HCT116 (cell line): ENCODE measurements around the gene MAPK8IP1. TPM values are rescaled to one million over a fixed set of nuclear protein-coding genes. Genes with fewer than 3 reads are reported as not detected.

ENCODE experiments used
- ATAC-seq: fragments of 200-7000 bp; cut with Tn5 transposase; 2 replicates; pipeline ENCODE4 v1.9.1; 2020; ENCODE audit warnings: mild to moderate bottlenecking, moderate library complexity
- BruUV-seq: library from RNA; stranded (reverse); fragments of 400-500 nt; replicated peaks from 2 replicates; lab custom pipeline; 2021; lab: Mats Ljungman, UMichigan
- CTCF ChIA-PET: fragments of 300-600 bp; sonication (Branson Sonifier 250); formaldehyde crosslinking; loops from one replicate; lab custom pipeline; 2021; ENCODE audit warnings: antibody characterized with exemption; lab: Charles Lee
- POLR2A ChIA-PET: fragments of 300-600, 350-600 bp; sonication (Branson Sonifier 250); formaldehyde crosslinking; loops from one replicate; lab custom pipeline; 2021; ENCODE audit warnings: antibody characterized with exemption; lab: Charles Lee
- RAD21 ChIA-PET, 2 experiments: fragments of 300-600 bp; sonication (Branson Sonifier 250); formaldehyde crosslinking; loops; one replicate each; lab custom pipeline; 2023; ENCODE audit warnings: low total read pairs in 2 of 2; ENCODE audit not compliant: uncharacterized antibody in 2 of 2, unreplicated experiment in 2 of 2, low non-redundant PET in 1 of 2; lab: Charles Lee
- DNase-seq: peaks from one replicate; pipeline ENCODE4 v3.0.0-alpha.2; 2010; ENCODE audit warnings: low read depth, low spot score
- H2AFZ ChIP-seq: fragments of 200-600 bp; shearing (Covaris generic), sonication (generic); 2 replicates; pipeline ENCODE4 v1.6.1; 2017; ENCODE audit warnings: low read depth, mixed run types, mixed read lengths, antibody characterized with exemption, low read length; ENCODE audit not compliant: poor library complexity, severe bottlenecking
- H3K27ac ChIP-seq: 2 replicates; pipeline ENCODE4 v1.5.1; 2012; ENCODE audit warnings: low read depth, low read length
- H3K27me3 ChIP-seq: fragments of 200-600 bp; sonication (generic); 2 replicates; pipeline ENCODE4 v1.6.1; 2016; ENCODE audit warnings: mixed run types, low read length, mixed read lengths; ENCODE audit not compliant: insufficient read depth
- H3K36me3 ChIP-seq, 2 experiments: fragments of 200-500 bp in 1 of 2; fragments of 200-600 bp in 1 of 2; sonication (Bioruptor generic) in 1 of 2; sonication (generic) in 1 of 2; 2 replicates each; pipeline versions ENCODE4 v1.5.1 to v1.6.1; 2014 to 2016; ENCODE audit warnings: low read length in 2 of 2, inconsistent platforms in 1 of 2, mixed read lengths in 1 of 2, mixed run types in 1 of 2; ENCODE audit not compliant: insufficient read depth in 2 of 2, control insufficient read depth in 1 of 2
- H3K4me1 ChIP-seq, 2 experiments: fragments of 200-600 bp in 1 of 2; sonication (generic) in 1 of 2; 2 replicates each; pipeline versions ENCODE4 v1.5.1 to v1.6.1; 2012 to 2017; ENCODE audit warnings: low read length in 2 of 2, inconsistent platforms in 1 of 2, mild to moderate bottlenecking in 1 of 2, mixed read lengths in 1 of 2, mixed run types in 1 of 2, moderate library complexity in 1 of 2; ENCODE audit not compliant: insufficient read depth in 2 of 2, control insufficient read depth in 1 of 2
- H3K4me2 ChIP-seq: fragments of 200-600 bp; sonication (generic); 2 replicates; pipeline ENCODE4 v1.6.1; 2017; ENCODE audit warnings: mixed run types, low read length, mixed read lengths
- H3K4me3 ChIP-seq, 2 experiments: fragments of 200-600 bp in 1 of 2; sonication (generic) in 1 of 2; replicated peaks in 1 of 2; 2 replicates each; pipeline ENCODE4 v1.5.1; 2011 to 2016; ENCODE audit warnings: low read length in 2 of 2, control low read depth in 1 of 2, low read depth in 1 of 2, mild to moderate bottlenecking in 1 of 2, mixed read lengths in 1 of 2, mixed run types in 1 of 2
- H3K79me2 ChIP-seq: fragments of 200-600 bp; sonication (generic); 2 replicates; pipeline ENCODE4 v1.6.1; 2017; ENCODE audit warnings: mild to moderate bottlenecking, mixed run types, low read length, moderate library complexity, mixed read lengths; ENCODE audit not compliant: insufficient read depth
- H3K9ac ChIP-seq: fragments of 200-600 bp; sonication (generic); 2 replicates; pipeline ENCODE4 v1.6.1; 2016; ENCODE audit warnings: low read length, mixed read lengths
- H3K9me2 ChIP-seq: fragments of 200-600 bp; sonication (generic), shearing (Covaris generic); 2 replicates; pipeline ENCODE4 v1.6.1; 2017; ENCODE audit warnings: mixed run types, mild to moderate bottlenecking, moderate library complexity; ENCODE audit not compliant: insufficient read depth
- H3K9me3 ChIP-seq, 2 experiments: fragments of 200-500 bp in 1 of 2; fragments of 200-600 bp in 1 of 2; sonication (Bioruptor generic) in 1 of 2; sonication (generic) in 1 of 2; 2 replicates each; pipeline ENCODE4 v1.6.1; 2014 to 2017; ENCODE audit warnings: low read length in 2 of 2, mixed read lengths in 2 of 2, inconsistent platforms in 1 of 2, low read depth in 1 of 2, mild to moderate bottlenecking in 1 of 2, mixed run types in 1 of 2, moderate library complexity in 1 of 2; ENCODE audit not compliant: control insufficient read depth in 1 of 2, insufficient read depth in 1 of 2
- H4K20me1 ChIP-seq: fragments of 200-600 bp; sonication (generic), shearing (Covaris generic); 2 replicates; pipeline ENCODE4 v1.6.1; 2017; ENCODE audit warnings: mixed run types, mild to moderate bottlenecking, moderate library complexity; ENCODE audit not compliant: insufficient read depth
- CEBPB ChIP-seq: IDR thresholded peaks from 2 replicates; pipeline ENCODE4 v1.6.1; 2012; ENCODE audit warnings: low read depth
- EGR1 ChIP-seq: IDR thresholded peaks from 2 replicates; pipeline ENCODE4 v1.6.1; 2012; ENCODE audit warnings: low read depth
- ELF1 ChIP-seq: IDR thresholded peaks from 2 replicates; pipeline ENCODE4 v1.6.1; 2012; ENCODE audit warnings: low read depth, borderline replicate concordance
- MAX ChIP-seq: IDR thresholded peaks from 2 replicates; pipeline ENCODE4 v1.6.1; 2012
- POLR2A ChIP-seq: IDR thresholded peaks from 2 replicates; pipeline ENCODE4 v1.7.0; 2011; ENCODE audit warnings: borderline replicate concordance; ENCODE audit not compliant: insufficient read depth, insufficient read length; ENCODE audit errors: extremely low read depth
- POLR2AphosphoS5 ChIP-seq: IDR thresholded peaks from 2 replicates; pipeline ENCODE4 v1.6.1; 2011; ENCODE audit warnings: mild to moderate bottlenecking, low read depth, low read length, moderate library complexity
- RAD21 ChIP-seq: IDR thresholded peaks from 2 replicates; pipeline ENCODE4 v1.6.1; 2012; ENCODE audit warnings: low read depth, mild to moderate bottlenecking
- SIN3A ChIP-seq: IDR thresholded peaks from 2 replicates; pipeline ENCODE4 v1.6.1; 2012; ENCODE audit warnings: low read depth
- SP1 ChIP-seq: IDR thresholded peaks from 2 replicates; pipeline ENCODE4 v1.6.1; 2012; ENCODE audit warnings: low read depth
- SRF ChIP-seq: IDR thresholded peaks from 2 replicates; pipeline ENCODE4 v1.6.1; 2012; ENCODE audit warnings: low read depth
- ZNF274 ChIP-seq: fragments of 200-500 bp; sonication (Bioruptor generic); IDR thresholded peaks from 2 replicates; pipeline ENCODE4 v1.6.1; 2014; ENCODE audit warnings: mild to moderate bottlenecking, low read depth, low read length, inconsistent platforms
- intact Hi-C: fragments of 100-400 bp; cut with micrococcal nuclease; formaldehyde crosslinking; loops from 2 replicates; pipeline ENCODE4 v1.10.0; 2022
- total RNA-seq: library from RNA; stranded (reverse); gene quantifications from one replicate; pipeline ENCODE4 v1.2.1, GENCODE V29; 2021; ENCODE audit not compliant: unreplicated experiment

Gene MAPK8IP1
- total RNA-seq, 1 experiment from 2014 or later = 10.1 TPM

- TF ChIP-seq MAX (peak; percentile 26; the same call in 1 of the 2 replicates), CEBPB (peak; percentile 95), RAD21 (no peak), ELF1 (peak; percentile 93; the same call in 1 of the 2 replicates), SRF (peak; percentile 94; the same call in 1 of the 2 replicates), EGR1 (no peak), POLR2A (no peak), SIN3A (peak; percentile 77; the same call in 1 of the 2 replicates), ZNF274 (no peak), SP1 (peak; percentile 74), POLR2AphosphoS5 (peak; percentile 78)
- TF ChIP-seq, all 23 proteins: peak for 7
- intact Hi-C loops = no loop called here
- peak within 1 kb of the TSS; percentile 84 to 95 for H3K4me3 ChIP-seq
- BruUV-seq = TSS peak; percentile 84
- H3K79me2 ChIP-seq = peaks cover 13% of the 10 kb centered on the region
- H3K9ac ChIP-seq = peak within 1 kb of the TSS; percentile 80
- ATAC-seq = peak; percentile 71
- ChIA-PET CTCF (interaction anchor here (0.5 to 1.4 kb wide), 4 partner anchors 19 to 397 kb away, joined by 3 to 7 read pairs (median 3); no protein-coding TSS in a partner anchor), POLR2A (interaction anchor here (0.7 to 1.1 kb wide), 4 partner anchors 10 to 321 kb away, joined by 3 read pairs; no protein-coding TSS in a partner anchor), RAD21 (interaction anchor here in 1 of 2 experiments (0.6 to 0.9 kb wide), 2 partner anchors 10 to 89 kb away, joined by 4 to 5 read pairs; no protein-coding TSS in a partner anchor)
- H2AFZ ChIP-seq = peak within 1 kb of the TSS; percentile 40
- peak within 1 kb of the TSS; percentile 85 for H3K27ac ChIP-seq
- H3K4me1 ChIP-seq = peaks cover 17 to 28% of the 10 kb centered on the region in 2 experiments
- peak; percentile 87 for DNase-seq
- H3K27me3 ChIP-seq = no peaks in the 10 kb centered on the region
- H3K36me3 ChIP-seq = peaks cover 0 to 3% of the 10 kb centered on the region in 2 experiments; a peak in 2 of 4 replicates
- H3K4me2 ChIP-seq = peak within 1 kb of the TSS; percentile 93
- no peaks in the 10 kb centered on the region for H4K20me1 ChIP-seq
- H3K9me3 ChIP-seq = no peaks in the 10 kb centered on the region
- no peaks in the 10 kb centered on the region for H3K9me2 ChIP-seq
These were observed 32.3 kb downstream of the MAPK8IP1 start, which contains the start of gene PEX16 for GRCh38 chr11:45917623-45918330. PEX16 (minus strand) TSS chr11:45917877; CDS start chr11:45917811, 66 bp downstream.
